ENCODE data around the gene OLFML3. TPM values are rescaled to one million over a fixed set of nuclear protein-coding genes. Genes with fewer than 3 reads are reported as not detected.

OLFML3 gene
- total RNA-seq, 1 experiment from 2014 or later = 0.26 TPM

DNA sequence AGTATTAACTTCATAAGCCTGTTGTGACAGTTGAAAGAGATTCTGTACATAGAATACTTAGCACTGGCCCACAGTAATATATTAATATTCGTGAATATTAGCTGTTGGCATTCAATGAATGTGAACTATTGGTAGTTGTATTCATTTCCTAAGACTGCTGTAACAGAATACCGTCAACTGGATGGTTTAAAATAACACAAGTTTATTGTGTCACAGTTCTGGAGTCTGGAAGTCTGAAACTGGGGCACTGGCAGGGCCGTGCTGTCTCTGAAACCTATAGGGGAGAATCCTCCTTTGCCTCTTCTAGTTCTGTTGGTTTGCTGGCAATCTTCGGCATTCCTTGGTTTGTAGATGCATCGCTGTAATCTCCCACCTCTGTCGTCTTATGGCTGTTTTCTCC lies 47.5 kb downstream of the OLFML3 start:
- H4K20me1 ChIP-seq (ENCODE audit: insufficient read depth, low read depth, low read length) = no peaks in the 10 kb centered on the region
- H3K36me3 ChIP-seq (ENCODE audit: insufficient read depth, low read length) = no peaks in the 10 kb centered on the region
- no peak overlapping the region for H3K9ac ChIP-seq (ENCODE audit: low read length)
- H3K4me2 ChIP-seq (ENCODE audit: low read depth, low read length, poor library complexity, severe bottlenecking) = no peak overlapping the region
- no peaks in the 10 kb centered on the region for H3K79me2 ChIP-seq (ENCODE audit: low read length)
- no peak overlapping the region for H3K27ac ChIP-seq (ENCODE audit: low read length)
- peaks cover 9% of the 10 kb centered on the region for H3K4me1 ChIP-seq (ENCODE audit: low read length)
- H3K9me3 ChIP-seq (ENCODE audit: low read length) = no peaks in the 10 kb centered on the region
- no peaks in the 10 kb centered on the region for H3K27me3 ChIP-seq (ENCODE audit: low read length)
- H3K4me3 ChIP-seq (ENCODE audit: low read length) = no peak overlapping the region
- no peak for DNase-seq
- H3K9me2 ChIP-seq (replicated peaks; ENCODE audit: insufficient read depth, low read length) = no peaks in the 10 kb centered on the region
- H2AFZ ChIP-seq (ENCODE audit: low read length) = no peak overlapping the region

Other genes starting within 250 kb of the OLFML3 start
- 45.1 and 53.1 TPM in 2 replicates for gene PHTF1, start 220.0 kb upstream of the OLFML3 start, total RNA-seq (2014; rRNA removed; shearing (Covaris generic); ENCODE audit: low replicate concordance)
- 15.0 and 23.2 TPM in 2 replicates for gene RSBN1, start 167.0 kb upstream of the OLFML3 start, total RNA-seq (2014; rRNA removed; shearing (Covaris generic); ENCODE audit: low replicate concordance)
- gene PTPN22, start 107.8 kb upstream of the OLFML3 start, total RNA-seq (2014; rRNA removed; shearing (Covaris generic); ENCODE audit: low replicate concordance) = 22.8 and 43.3 TPM in 2 replicates
- 0.48 and 1.0 TPM in 2 replicates for gene BCL2L15, start 91.9 kb upstream of the OLFML3 start, total RNA-seq (2014; rRNA removed; shearing (Covaris generic); ENCODE audit: low replicate concordance)
- gene AP4B1, start 74.7 kb upstream of the OLFML3 start, total RNA-seq (2014; rRNA removed; shearing (Covaris generic); ENCODE audit: low replicate concordance) = 35.3 and 64.0 TPM in 2 replicates
- gene DCLRE1B, start 74.1 kb upstream of the OLFML3 start, total RNA-seq (2014; rRNA removed; shearing (Covaris generic); ENCODE audit: low replicate concordance) = 7.6 and 11.3 TPM in 2 replicates
- gene HIPK1, start 50.1 kb upstream of the OLFML3 start, total RNA-seq (2014; rRNA removed; shearing (Covaris generic); ENCODE audit: low replicate concordance) = 25.7 and 36.0 TPM in 2 replicates
- not detected in 2 replicates for gene SYT6, start 174.4 kb downstream of the OLFML3 start, total RNA-seq (2014; rRNA removed; shearing (Covaris generic); ENCODE audit: low replicate concordance)